OCI-LY1 (cell line): ENCODE data around the gene PRG3.

ENCODE experiments used
- H2AFZ ChIP-seq: fragments of 200-600 bp; sonication (generic), shearing (Covaris generic); 2 replicates; pipeline ENCODE4 v1.6.0; 2014; ENCODE audit warnings: antibody characterized with exemption, mild to moderate bottlenecking, low read length
- H3F3A ChIP-seq: fragments of 200-600 bp; sonication (generic), shearing (Covaris generic); 2 replicates; pipeline ENCODE4 v1.6.0; 2014; ENCODE audit warnings: mild to moderate bottlenecking, antibody characterized with exemption, low read length, moderate library complexity; ENCODE audit not compliant: insufficient read depth
- H3K27ac ChIP-seq: fragments of 200-600 bp; sonication (generic); 2 replicates; pipeline ENCODE4 v1.5.1; 2014; ENCODE audit warnings: low read length, mixed run types, mild to moderate bottlenecking, low read depth; ENCODE audit not compliant: poor library complexity, severe bottlenecking
- H3K27me3 ChIP-seq: fragments of 200-600 bp; sonication (generic); 2 replicates; pipeline ENCODE4 v1.6.0; 2014; ENCODE audit warnings: antibody characterized with exemption, mild to moderate bottlenecking, low read length, moderate library complexity; ENCODE audit not compliant: insufficient read depth
- H3K36me3 ChIP-seq: fragments of 200-600 bp; sonication (generic); 2 replicates; pipeline ENCODE4 v1.6.1; 2014; ENCODE audit warnings: mild to moderate bottlenecking, antibody characterized with exemption, low read length, moderate library complexity, mixed read lengths; ENCODE audit not compliant: insufficient read depth
- H3K4me1 ChIP-seq: fragments of 200-600 bp; sonication (generic); 2 replicates; pipeline ENCODE4 v1.5.1; 2014; ENCODE audit warnings: mild to moderate bottlenecking, low read length, moderate library complexity; ENCODE audit not compliant: insufficient read depth, severe bottlenecking
- H3K4me2 ChIP-seq: fragments of 200-600 bp; sonication (generic), shearing (Covaris generic); 2 replicates; pipeline ENCODE4 v1.6.1; 2014; ENCODE audit warnings: low read length
- H3K4me3 ChIP-seq: fragments of 200-600 bp; sonication (generic); 2 replicates; pipeline ENCODE4 v1.5.1; 2014; ENCODE audit warnings: low read length, low read depth, mild to moderate bottlenecking, mixed read lengths; ENCODE audit not compliant: poor library complexity, severe bottlenecking
- H3K79me2 ChIP-seq: fragments of 200-600 bp; shearing (Covaris generic); 2 replicates; pipeline ENCODE4 v1.6.1; 2016; ENCODE audit warnings: mixed run types, low read length, mixed read lengths; ENCODE audit not compliant: insufficient read depth
- H3K9ac ChIP-seq: fragments of 200-600 bp; sonication (generic), shearing (Covaris generic); 2 replicates; pipeline ENCODE4 v1.6.1; 2014; ENCODE audit warnings: mild to moderate bottlenecking, low read length, mixed read lengths
- H3K9me2 ChIP-seq: fragments of 200-600 bp; sonication (generic), shearing (Covaris generic); 2 replicates; pipeline ENCODE4 v1.6.1; 2014; ENCODE audit warnings: low read depth, mild to moderate bottlenecking, low read length, mixed read lengths
- H3K9me3 ChIP-seq: fragments of 200-600 bp; shearing (Covaris generic); 2 replicates; pipeline ENCODE4 v1.6.1; 2014; ENCODE audit warnings: low read length, mixed read lengths
- H4K20me1 ChIP-seq: fragments of 200-600 bp; sonication (generic), shearing (Covaris generic); 2 replicates; pipeline ENCODE4 v1.6.0; 2016; ENCODE audit warnings: mild to moderate bottlenecking, low read length; ENCODE audit not compliant: insufficient read depth
- EZH2 ChIP-seq: fragments of 200-600 bp; sonication (generic), shearing (Covaris generic); IDR thresholded peaks from 2 replicates; pipeline ENCODE4 v1.8.0; 2017; ENCODE audit warnings: borderline replicate concordance, mixed run types, mild to moderate bottlenecking, antibody characterized with exemption, low read length, moderate library complexity, mixed read lengths
- TF ChIP-seq, protein P1 (sequence below): fragments of 200-600 bp; sonication (generic), shearing (Covaris generic); IDR thresholded peaks from 2 replicates; pipeline ENCODE4 v1.5.1; 2017; ENCODE audit warnings: mild to moderate bottlenecking, antibody characterized with exemption, low read length, moderate library complexity, mixed read lengths

The PRG3 gene

DNA sequence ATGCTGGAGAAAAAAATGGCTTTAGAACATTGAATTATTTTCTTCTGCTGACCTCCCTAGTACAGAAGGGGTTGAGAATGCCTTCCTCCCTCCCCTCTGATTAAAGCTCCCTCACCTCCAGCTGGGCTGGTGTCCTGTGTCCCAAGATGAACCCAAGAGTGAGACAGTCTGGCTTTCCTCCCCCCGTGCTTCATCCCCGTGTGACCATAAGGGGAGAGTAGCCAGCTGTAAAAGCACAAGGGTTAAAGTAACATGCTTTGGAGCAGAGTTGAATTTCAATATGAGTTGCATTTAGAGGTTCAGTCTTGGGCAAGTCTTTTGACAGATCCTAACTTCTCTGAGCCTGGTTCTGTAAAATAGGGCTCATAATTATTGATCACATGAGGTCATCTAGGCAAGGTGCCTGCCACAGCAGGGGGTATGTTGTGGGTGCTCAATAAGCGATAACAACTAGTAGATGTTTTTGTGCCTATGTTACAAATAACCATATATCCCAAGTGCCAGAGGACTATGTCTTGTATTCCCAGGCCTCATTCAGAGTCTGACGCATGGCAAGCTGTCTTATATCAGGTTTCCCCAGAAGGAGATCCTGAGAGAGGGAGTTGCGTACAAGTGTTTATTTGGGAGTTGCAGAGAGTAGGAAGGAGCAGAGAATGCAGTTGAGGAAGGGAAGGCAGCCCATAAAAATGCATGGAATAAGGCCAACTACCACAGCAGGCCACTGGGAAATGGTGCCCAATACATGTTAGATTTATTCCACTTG, 5.4 kb upstream of the PRG3 start:
- Histone ChIP-seq H3K36me3 (no peaks in the 10 kb centered on the region), H3K27ac (no peak overlapping the region), H3K4me1 (no peaks in the 10 kb centered on the region), H3K4me3 (no peak overlapping the region), H3K9me3 (no peaks in the 10 kb centered on the region), H3K79me2 (no peaks in the 10 kb centered on the region), H3K4me2 (no peak overlapping the region), H2AFZ (no peak overlapping the region), H3K9me2 (no peaks in the 10 kb centered on the region), H3F3A (no peaks in the 10 kb centered on the region), H4K20me1 (no peaks in the 10 kb centered on the region), H3K27me3 (0 out of 2 replicates have a peak, but pooled peaks cover 8% of the 10 kb centered on the region), H3K9ac (no peak overlapping the region)
- no peak for TF ChIP-seq EZH2
- TF ChIP-seq, protein P1, sequence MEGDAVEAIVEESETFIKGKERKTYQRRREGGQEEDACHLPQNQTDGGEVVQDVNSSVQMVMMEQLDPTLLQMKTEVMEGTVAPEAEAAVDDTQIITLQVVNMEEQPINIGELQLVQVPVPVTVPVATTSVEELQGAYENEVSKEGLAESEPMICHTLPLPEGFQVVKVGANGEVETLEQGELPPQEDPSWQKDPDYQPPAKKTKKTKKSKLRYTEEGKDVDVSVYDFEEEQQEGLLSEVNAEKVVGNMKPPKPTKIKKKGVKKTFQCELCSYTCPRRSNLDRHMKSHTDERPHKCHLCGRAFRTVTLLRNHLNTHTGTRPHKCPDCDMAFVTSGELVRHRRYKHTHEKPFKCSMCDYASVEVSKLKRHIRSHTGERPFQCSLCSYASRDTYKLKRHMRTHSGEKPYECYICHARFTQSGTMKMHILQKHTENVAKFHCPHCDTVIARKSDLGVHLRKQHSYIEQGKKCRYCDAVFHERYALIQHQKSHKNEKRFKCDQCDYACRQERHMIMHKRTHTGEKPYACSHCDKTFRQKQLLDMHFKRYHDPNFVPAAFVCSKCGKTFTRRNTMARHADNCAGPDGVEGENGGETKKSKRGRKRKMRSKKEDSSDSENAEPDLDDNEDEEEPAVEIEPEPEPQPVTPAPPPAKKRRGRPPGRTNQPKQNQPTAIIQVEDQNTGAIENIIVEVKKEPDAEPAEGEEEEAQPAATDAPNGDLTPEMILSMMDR = no peak

DNA sequence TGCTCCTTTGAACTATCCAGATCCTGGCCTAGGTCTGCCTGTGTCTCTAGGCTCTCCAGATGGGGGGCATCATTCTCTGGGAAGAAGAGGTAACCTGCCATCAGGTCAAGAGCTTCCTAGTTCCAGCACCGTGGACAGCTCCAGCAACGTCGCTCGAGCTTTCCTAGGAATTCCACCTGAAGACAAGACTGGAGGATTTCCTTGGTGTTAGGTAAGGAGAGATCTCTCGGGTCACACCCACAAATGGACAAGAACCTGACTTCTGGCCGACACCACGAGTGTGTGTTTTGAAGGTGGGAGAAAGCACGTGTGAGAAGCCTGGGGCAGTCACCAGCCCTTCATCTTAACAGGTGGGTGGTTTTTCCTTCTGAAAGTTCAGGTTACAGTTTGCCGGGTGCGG, 1.2 kb downstream of the PRG3 start:
- no peak for TF ChIP-seq EZH2
- TF ChIP-seq, protein P1 = no peak
- Histone ChIP-seq H3K9me3 (no peaks in the 10 kb centered on the region), H3K9me2 (no peaks in the 10 kb centered on the region), H3K4me2 (no peak overlapping the region), H3K9ac (no peak overlapping the region), H3K79me2 (no peaks in the 10 kb centered on the region), H2AFZ (no peak overlapping the region), H3K36me3 (no peaks in the 10 kb centered on the region), H3F3A (no peaks in the 10 kb centered on the region), H3K27ac (no peak overlapping the region), H4K20me1 (no peaks in the 10 kb centered on the region), H3K4me3 (no peak overlapping the region), H3K4me1 (no peaks in the 10 kb centered on the region), H3K27me3 (peaks cover 4% of the 10 kb centered on the region; the same call in 1 of the 2 replicates)

GRCh38 chr11:57378186-57378585, 2.8 kb downstream of the PRG3 start:
- no peak overlapping the region for H3K9ac ChIP-seq
- H3K9me3 ChIP-seq = no peaks in the 10 kb centered on the region
- no peaks in the 10 kb centered on the region for H4K20me1 ChIP-seq
- H3K4me3 ChIP-seq = no peak overlapping the region
- no peaks in the 10 kb centered on the region for H3F3A ChIP-seq
- TF ChIP-seq, protein P1 = no peak
- no peak for TF ChIP-seq EZH2
- no peak overlapping the region for H3K27ac ChIP-seq
- H3K79me2 ChIP-seq = no peaks in the 10 kb centered on the region
- H3K4me1 ChIP-seq = no peaks in the 10 kb centered on the region
- no peak overlapping the region for H3K4me2 ChIP-seq
- no peaks in the 10 kb centered on the region; the same call in 1 of the 2 replicates for H3K27me3 ChIP-seq
- H3K9me2 ChIP-seq = no peaks in the 10 kb centered on the region
- no peak overlapping the region for H2AFZ ChIP-seq
- no peaks in the 10 kb centered on the region for H3K36me3 ChIP-seq
